ENCODE measurements around the gene C16orf90.

DNA sequence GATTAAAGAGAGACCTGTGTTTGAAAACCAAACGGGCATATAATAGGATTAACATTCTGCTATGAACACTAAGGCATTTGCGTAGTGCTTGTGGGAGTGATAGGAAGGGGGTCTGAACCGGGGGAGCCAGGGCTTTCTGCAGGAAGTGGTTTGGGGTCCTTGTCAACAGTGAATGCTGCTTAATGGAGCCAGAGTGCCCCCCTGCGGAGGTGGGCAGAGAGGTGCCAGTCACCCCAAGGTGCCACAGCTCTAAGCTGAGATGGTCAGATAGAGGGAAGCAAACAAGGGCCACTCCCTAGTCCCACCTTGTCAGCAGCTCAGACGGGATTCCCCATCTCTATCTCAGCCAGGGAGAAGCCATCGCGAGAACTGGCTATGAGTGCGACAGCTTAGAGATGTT, 34.1 kb downstream of the C16orf90 start:
- TF ChIP-seq GATA2 (IDR thresholded peaks at IDR 0.05; ENCODE audit: low read depth, low read length) = no peak
- no peak for TF ChIP-seq GATA3 (IDR thresholded peaks at IDR 0.05; ENCODE audit: low read depth, low read length)

Data from SH-SY5Y (cell line).